ENCODE measurements around the gene GATA3. TPM values are rescaled to one million over a fixed set of nuclear protein-coding genes. Genes with fewer than 3 reads are reported as not detected.

The GATA3 gene
- total RNA-seq, 1 experiment from 2014 or later: 3.1 TPM

GRCh38 chr10:8074881-8075280, 20.4 kb downstream of the GATA3 start:
- H3K27ac ChIP-seq (ENCODE audit: low read depth, low read length, poor library complexity, severe bottlenecking): no peak overlapping the region
- no peaks in the 10 kb centered on the region for H3K36me3 ChIP-seq (ENCODE audit: insufficient read depth, low read length, poor library complexity, severe bottlenecking)
- TF ChIP-seq EZH2 (IDR thresholded peaks at IDR 0.05; ENCODE audit: borderline replicate concordance, low read depth, low read length, poor library complexity, severe bottlenecking): no peak
- TF ChIP-seq, protein P1, sequence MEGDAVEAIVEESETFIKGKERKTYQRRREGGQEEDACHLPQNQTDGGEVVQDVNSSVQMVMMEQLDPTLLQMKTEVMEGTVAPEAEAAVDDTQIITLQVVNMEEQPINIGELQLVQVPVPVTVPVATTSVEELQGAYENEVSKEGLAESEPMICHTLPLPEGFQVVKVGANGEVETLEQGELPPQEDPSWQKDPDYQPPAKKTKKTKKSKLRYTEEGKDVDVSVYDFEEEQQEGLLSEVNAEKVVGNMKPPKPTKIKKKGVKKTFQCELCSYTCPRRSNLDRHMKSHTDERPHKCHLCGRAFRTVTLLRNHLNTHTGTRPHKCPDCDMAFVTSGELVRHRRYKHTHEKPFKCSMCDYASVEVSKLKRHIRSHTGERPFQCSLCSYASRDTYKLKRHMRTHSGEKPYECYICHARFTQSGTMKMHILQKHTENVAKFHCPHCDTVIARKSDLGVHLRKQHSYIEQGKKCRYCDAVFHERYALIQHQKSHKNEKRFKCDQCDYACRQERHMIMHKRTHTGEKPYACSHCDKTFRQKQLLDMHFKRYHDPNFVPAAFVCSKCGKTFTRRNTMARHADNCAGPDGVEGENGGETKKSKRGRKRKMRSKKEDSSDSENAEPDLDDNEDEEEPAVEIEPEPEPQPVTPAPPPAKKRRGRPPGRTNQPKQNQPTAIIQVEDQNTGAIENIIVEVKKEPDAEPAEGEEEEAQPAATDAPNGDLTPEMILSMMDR (conservative IDR thresholded peaks at IDR 0.05; ENCODE audit: low read depth, low read length): no peak
- DNase-seq (ENCODE audit: low spot score): no peak
- intact Hi-C loops (cut with micrococcal nuclease; ENCODE audit: unreplicated experiment): no loop called here
- H3K9me3 ChIP-seq (ENCODE audit: low read depth, low read length, poor library complexity, severe bottlenecking): no peaks in the 10 kb centered on the region
- H3K4me1 ChIP-seq (ENCODE audit: insufficient read depth, low read length, poor library complexity, severe bottlenecking): no peaks in the 10 kb centered on the region
- H3K4me3 ChIP-seq (ENCODE audit: low read depth, low read length, poor library complexity, severe bottlenecking): no peak overlapping the region
- ChIA-PET CTCF (no interaction called here), POLR2A (ENCODE audit: low non-redundant PET) (no interaction called here)
- no peaks in the 10 kb centered on the region for H3K27me3 ChIP-seq (replicated peaks; ENCODE audit: insufficient read depth, low read depth, low read length, poor library complexity)
- no TSS peak for BruUV-seq (replicated peaks)

DNA sequence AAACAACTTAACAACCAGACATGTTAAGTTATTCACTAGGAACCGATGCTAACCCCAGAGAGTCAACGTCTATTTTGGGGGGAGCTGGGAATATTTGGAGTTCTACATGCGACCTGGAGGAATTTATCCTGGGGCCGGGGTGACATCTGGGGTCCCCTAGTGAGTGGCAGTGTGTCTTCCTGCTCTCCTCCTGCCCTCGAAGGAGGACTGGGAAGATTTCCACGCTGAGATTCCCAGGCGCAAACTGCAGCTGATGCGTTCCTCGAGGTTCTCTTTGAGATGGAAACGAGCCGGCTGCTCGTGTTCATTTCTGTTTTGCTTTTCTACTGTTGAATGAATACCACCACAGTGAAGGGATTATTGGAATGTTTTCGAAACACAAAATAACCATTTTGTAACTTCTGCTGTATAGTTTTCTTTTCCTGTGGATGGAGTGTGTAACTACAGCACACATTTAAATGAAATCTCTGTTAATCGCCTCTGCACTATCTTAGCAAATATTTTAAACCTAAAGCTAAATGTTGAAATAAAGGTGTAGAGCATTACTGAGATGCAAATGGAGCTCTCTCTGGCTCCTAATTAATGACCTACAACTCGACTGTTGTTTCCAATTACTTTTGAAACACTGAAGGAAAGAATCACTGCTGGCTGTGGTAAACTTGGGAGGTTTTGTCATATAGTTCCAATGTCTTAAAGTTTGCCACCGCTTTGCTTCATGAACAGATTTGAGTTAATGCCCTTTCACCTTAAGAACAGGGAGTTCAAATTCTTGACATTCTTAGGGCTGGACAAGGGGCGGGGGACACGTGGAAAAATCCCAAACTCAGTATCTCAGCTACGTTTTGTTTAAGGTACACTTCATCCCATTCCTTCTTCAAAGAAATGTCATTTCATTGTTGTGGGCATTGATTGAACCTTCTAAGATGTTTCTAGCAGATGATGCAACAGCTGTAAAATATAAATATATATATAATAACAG, 21.1 kb downstream of the GATA3 start:
- no peak for DNase-seq (ENCODE audit: low spot score)
- no peaks in the 10 kb centered on the region for H3K4me1 ChIP-seq (ENCODE audit: insufficient read depth, low read length, poor library complexity, severe bottlenecking)
- no TSS peak for BruUV-seq (replicated peaks)
- H3K9me3 ChIP-seq (ENCODE audit: low read depth, low read length, poor library complexity, severe bottlenecking): no peaks in the 10 kb centered on the region
- ChIA-PET CTCF (no interaction called here), POLR2A (ENCODE audit: low non-redundant PET) (no interaction called here)
- no peaks in the 10 kb centered on the region for H3K27me3 ChIP-seq (replicated peaks; ENCODE audit: insufficient read depth, low read depth, low read length, poor library complexity)
- H3K4me3 ChIP-seq (ENCODE audit: low read depth, low read length, poor library complexity, severe bottlenecking): no peak overlapping the region
- no peak overlapping the region for H3K27ac ChIP-seq (ENCODE audit: low read depth, low read length, poor library complexity, severe bottlenecking)
- intact Hi-C loops (cut with micrococcal nuclease; ENCODE audit: unreplicated experiment): no loop called here
- no peaks in the 10 kb centered on the region for H3K36me3 ChIP-seq (ENCODE audit: insufficient read depth, low read length, poor library complexity, severe bottlenecking)
- no peak for TF ChIP-seq EZH2 (IDR thresholded peaks at IDR 0.05; ENCODE audit: borderline replicate concordance, low read depth, low read length, poor library complexity, severe bottlenecking)
- TF ChIP-seq, protein P1 (conservative IDR thresholded peaks at IDR 0.05; ENCODE audit: low read depth, low read length): no peak

- Histone ChIP-seq H3K9me3 (ENCODE audit: low read depth, low read length, poor library complexity, severe bottlenecking) (no peaks in the 10 kb centered on the region), H3K27me3 (replicated peaks; ENCODE audit: insufficient read depth, low read depth, low read length, poor library complexity) (no peaks in the 10 kb centered on the region), H3K27ac (ENCODE audit: low read depth, low read length, poor library complexity, severe bottlenecking) (no peak overlapping the region), H3K36me3 (ENCODE audit: insufficient read depth, low read length, poor library complexity, severe bottlenecking) (no peaks in the 10 kb centered on the region), H3K4me1 (ENCODE audit: insufficient read depth, low read length, poor library complexity, severe bottlenecking) (no peaks in the 10 kb centered on the region), H3K4me3 (ENCODE audit: low read depth, low read length, poor library complexity, severe bottlenecking) (no peak overlapping the region)
- CTCF ChIA-PET: no interaction called here
- no TSS peak for BruUV-seq (replicated peaks)
- no peak for DNase-seq (ENCODE audit: low spot score)
- POLR2A ChIA-PET (ENCODE audit: low non-redundant PET): no interaction called here
- intact Hi-C loops (cut with micrococcal nuclease; ENCODE audit: unreplicated experiment): no loop called here
- no peak for TF ChIP-seq EZH2 (IDR thresholded peaks at IDR 0.05; ENCODE audit: borderline replicate concordance, low read depth, low read length, poor library complexity, severe bottlenecking)
- TF ChIP-seq, protein P1 (conservative IDR thresholded peaks at IDR 0.05; ENCODE audit: low read depth, low read length): no peak
Observed at GRCh38 chr10:8076933-8077332, 22.4 kb downstream of the GATA3 start.
